Measurements from ENCODE around the gene SETBP1. TPM values are rescaled to one million over a fixed set of nuclear protein-coding genes. Genes with fewer than 3 reads are reported as not detected.

Gene SETBP1
- total and polyA plus RNA-seq, 3 experiments from 2014 or later: 0.22 to 14.1 (median 13.9) TPM

- Mint-ChIP-seq H3K27ac (no peak overlapping the region), H3K36me3 (no peaks in the 10 kb centered on the region), H3K4me1 (peaks cover 15% of the 10 kb centered on the region in 3 donors), H3K27me3 (no peaks in the 10 kb centered on the region), H3K4me3 (no peak overlapping the region), H3K9me3 (no peaks in the 10 kb centered on the region)
- no peak overlapping the region for H3K27ac ChIP-seq (ENCODE audit: low read depth, low read length)
- CTCF ChIA-PET: no interaction called here
- no peak for DNase-seq
- no peaks in the 10 kb centered on the region for H3K36me3 ChIP-seq (ENCODE audit: insufficient read depth, low read length)
- peaks cover 10% of the 10 kb centered on the region for H3K4me1 ChIP-seq (ENCODE audit: insufficient read depth, low read length)
- no peak overlapping the region for H3K4me3 ChIP-seq (ENCODE audit: low read length)
- H3K9me3 ChIP-seq (ENCODE audit: low read length): no peaks in the 10 kb centered on the region
- no peaks in the 10 kb centered on the region for H3K27me3 ChIP-seq (ENCODE audit: insufficient read depth, low read length, poor library complexity, severe bottlenecking)
- POLR2A ChIA-PET: no interaction called here
Observed at GRCh38 chr18:45004546-45005080, 323.9 kb downstream of the SETBP1 start.

DNA sequence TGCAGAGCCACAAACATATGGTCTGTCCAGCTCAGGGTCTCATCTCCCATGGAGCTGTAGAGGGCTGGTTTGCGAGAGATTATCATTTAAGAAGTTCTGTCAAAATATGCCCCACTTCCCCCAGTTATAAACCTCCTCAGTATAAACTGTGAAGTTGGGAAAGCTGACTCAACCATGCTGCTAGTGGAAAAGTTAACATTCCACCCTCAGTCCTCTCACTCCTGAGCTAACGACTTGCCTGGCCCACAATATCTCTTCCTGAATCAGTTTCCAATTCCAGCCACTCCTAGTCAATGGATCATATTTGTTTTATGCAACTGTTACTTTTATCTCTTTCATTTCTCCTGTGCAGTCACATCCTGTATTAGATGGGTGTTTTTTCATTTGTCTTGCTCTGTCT is 326.2 kb downstream of the SETBP1 start:
- Mint-ChIP-seq H3K9me3 (no peaks in the 10 kb centered on the region), H3K4me3 (no peak overlapping the region), H3K27ac (no peak overlapping the region), H3K4me1 (peaks cover 21 to 22% (median 21%) of the 10 kb centered on the region in 3 donors), H3K27me3 (no peaks in the 10 kb centered on the region), H3K36me3 (no peaks in the 10 kb centered on the region)
- Histone ChIP-seq H3K36me3 (ENCODE audit: insufficient read depth, low read length) (no peaks in the 10 kb centered on the region), H3K27ac (ENCODE audit: low read depth, low read length) (no peak overlapping the region), H3K4me1 (ENCODE audit: insufficient read depth, low read length) (peaks cover 10% of the 10 kb centered on the region), H3K9me3 (ENCODE audit: low read length) (no peaks in the 10 kb centered on the region), H3K27me3 (ENCODE audit: insufficient read depth, low read length, poor library complexity, severe bottlenecking) (no peaks in the 10 kb centered on the region), H3K4me3 (ENCODE audit: low read length) (no peak overlapping the region)
- CTCF ChIA-PET: no interaction called here
- POLR2A ChIA-PET: no interaction called here
- no peak for DNase-seq

- H3K4me1 ChIP-seq (ENCODE audit: insufficient read depth, low read length): peaks cover 10% of the 10 kb centered on the region
Observed at GRCh38 chr18:45007531-45007930, 326.8 kb downstream of the SETBP1 start.

GRCh38 chr18:45008694-45009413 is 328.2 kb downstream of the SETBP1 start:
- no peak for DNase-seq
- POLR2A ChIA-PET: no interaction called here
- no peaks in the 10 kb centered on the region for H3K27me3 Mint-ChIP-seq
- no peak overlapping the region for H3K27ac ChIP-seq (ENCODE audit: low read depth, low read length)
- no peaks in the 10 kb centered on the region for H3K36me3 ChIP-seq (ENCODE audit: insufficient read depth, low read length)
- CTCF ChIA-PET: no interaction called here
- peaks cover 21 to 22% (median 21%) of the 10 kb centered on the region in 3 donors for H3K4me1 Mint-ChIP-seq
- no peaks in the 10 kb centered on the region for H3K9me3 ChIP-seq (ENCODE audit: low read length)
- no peak overlapping the region for H3K4me3 ChIP-seq (ENCODE audit: low read length)
- H3K4me3 Mint-ChIP-seq: peak overlapping the region in 4 of 7 donors; percentile 16 to 65 (median 52)
- no peaks in the 10 kb centered on the region for H3K27me3 ChIP-seq (ENCODE audit: insufficient read depth, low read length, poor library complexity, severe bottlenecking)
- no peaks in the 10 kb centered on the region for H3K36me3 Mint-ChIP-seq
- peak overlapping the region in 3 of 8 donors; percentile 38 to 68 (median 58) for H3K27ac Mint-ChIP-seq
- H3K4me1 ChIP-seq (ENCODE audit: insufficient read depth, low read length): peaks cover 10% of the 10 kb centered on the region
- no peaks in the 10 kb centered on the region for H3K9me3 Mint-ChIP-seq

More at GRCh38 chr18:45007531-45007930, 326.8 kb downstream of the SETBP1 start:
- H3K27me3 ChIP-seq (ENCODE audit: insufficient read depth, low read length, poor library complexity, severe bottlenecking): no peaks in the 10 kb centered on the region
- Mint-ChIP-seq H3K4me3 (no peak overlapping the region), H3K36me3 (no peaks in the 10 kb centered on the region), H3K9me3 (no peaks in the 10 kb centered on the region), H3K4me1 (peaks cover 21 to 22% (median 21%) of the 10 kb centered on the region in 3 donors), H3K27me3 (no peaks in the 10 kb centered on the region), H3K27ac (no peak overlapping the region)
- H3K36me3 ChIP-seq (ENCODE audit: insufficient read depth, low read length): no peaks in the 10 kb centered on the region
- ChIA-PET POLR2A (no interaction called here), CTCF (no interaction called here)
- DNase-seq: no peak
- no peak overlapping the region for H3K4me3 ChIP-seq (ENCODE audit: low read length)
- H3K9me3 ChIP-seq (ENCODE audit: low read length): no peaks in the 10 kb centered on the region
- no peak overlapping the region for H3K27ac ChIP-seq (ENCODE audit: low read depth, low read length)

DNA sequence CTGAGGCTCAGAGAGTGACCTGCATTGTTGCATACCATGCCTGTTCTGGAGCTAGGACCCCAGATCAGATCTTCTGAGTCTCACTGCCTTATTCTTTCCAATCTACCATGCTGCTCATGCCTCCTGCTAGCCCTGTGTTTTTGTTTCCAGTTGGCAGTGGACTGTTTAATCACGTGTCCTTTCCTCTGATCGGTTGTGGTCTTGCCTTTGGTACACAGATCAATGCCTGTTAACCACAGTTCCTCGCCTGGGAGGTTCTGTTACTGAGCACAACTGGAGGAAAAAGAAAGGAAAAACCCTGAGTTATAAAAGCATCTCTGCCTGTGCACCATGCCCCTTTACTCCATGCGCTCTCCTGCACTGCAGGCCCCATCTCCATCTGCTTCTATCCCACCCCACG is 329.1 kb downstream of the SETBP1 start:
- Mint-ChIP-seq H3K4me1 (peaks cover 21 to 22% (median 21%) of the 10 kb centered on the region in 3 donors), H3K27me3 (no peaks in the 10 kb centered on the region), H3K27ac (peak overlapping the region in 2 of 8 donors; percentile 22 to 58), H3K4me3 (peak overlapping the region in 1 of 7 donors; percentile 14), H3K9me3 (no peaks in the 10 kb centered on the region), H3K36me3 (no peaks in the 10 kb centered on the region)
- no peak for DNase-seq
- no peak overlapping the region for H3K4me3 ChIP-seq (ENCODE audit: low read length)
- peaks cover 10% of the 10 kb centered on the region for H3K4me1 ChIP-seq (ENCODE audit: insufficient read depth, low read length)
- no peaks in the 10 kb centered on the region for H3K9me3 ChIP-seq (ENCODE audit: low read length)
- ChIA-PET POLR2A (no interaction called here), CTCF (no interaction called here)
- H3K27ac ChIP-seq (ENCODE audit: low read depth, low read length): no peak overlapping the region
- no peaks in the 10 kb centered on the region for H3K36me3 ChIP-seq (ENCODE audit: insufficient read depth, low read length)
- H3K27me3 ChIP-seq (ENCODE audit: insufficient read depth, low read length, poor library complexity, severe bottlenecking): no peaks in the 10 kb centered on the region

GRCh38 chr18:45012286-45012685 is 331.6 kb downstream of the SETBP1 start:
- H3K4me3 ChIP-seq (ENCODE audit: low read length): no peak overlapping the region
- Mint-ChIP-seq H3K27me3 (no peaks in the 10 kb centered on the region), H3K9me3 (no peaks in the 10 kb centered on the region), H3K27ac (no peak overlapping the region), H3K4me1 (peaks cover 21 to 22% (median 21%) of the 10 kb centered on the region in 3 donors), H3K4me3 (no peak overlapping the region), H3K36me3 (no peaks in the 10 kb centered on the region)
- H3K27me3 ChIP-seq (ENCODE audit: insufficient read depth, low read length, poor library complexity, severe bottlenecking): no peaks in the 10 kb centered on the region
- H3K36me3 ChIP-seq (ENCODE audit: insufficient read depth, low read length): no peaks in the 10 kb centered on the region
- DNase-seq: no peak
- H3K9me3 ChIP-seq (ENCODE audit: low read length): no peaks in the 10 kb centered on the region
- ChIA-PET POLR2A (no interaction called here), CTCF (no interaction called here)
- no peak overlapping the region for H3K27ac ChIP-seq (ENCODE audit: low read depth, low read length)
- H3K4me1 ChIP-seq (ENCODE audit: insufficient read depth, low read length): peaks cover 10% of the 10 kb centered on the region

GRCh38 chr18:45014047-45014501 is 333.4 kb downstream of the SETBP1 start:
- no peak for DNase-seq
- Mint-ChIP-seq H3K4me1 (peaks cover 11 to 12% (median 12%) of the 10 kb centered on the region in 3 donors), H3K27me3 (peaks cover 0 to 2% of the 10 kb centered on the region in 2 donors), H3K36me3 (no peaks in the 10 kb centered on the region), H3K4me3 (no peak overlapping the region), H3K27ac (no peak overlapping the region), H3K9me3 (no peaks in the 10 kb centered on the region)
- CTCF ChIA-PET: no interaction called here
- Histone ChIP-seq H3K36me3 (ENCODE audit: insufficient read depth, low read length) (no peaks in the 10 kb centered on the region), H3K4me1 (ENCODE audit: insufficient read depth, low read length) (peaks cover 6% of the 10 kb centered on the region), H3K4me3 (ENCODE audit: low read length) (no peak overlapping the region), H3K27ac (ENCODE audit: low read depth, low read length) (no peak overlapping the region), H3K9me3 (ENCODE audit: low read length) (no peaks in the 10 kb centered on the region), H3K27me3 (ENCODE audit: insufficient read depth, low read length, poor library complexity, severe bottlenecking) (no peaks in the 10 kb centered on the region)
- POLR2A ChIA-PET: no interaction called here

DNA sequence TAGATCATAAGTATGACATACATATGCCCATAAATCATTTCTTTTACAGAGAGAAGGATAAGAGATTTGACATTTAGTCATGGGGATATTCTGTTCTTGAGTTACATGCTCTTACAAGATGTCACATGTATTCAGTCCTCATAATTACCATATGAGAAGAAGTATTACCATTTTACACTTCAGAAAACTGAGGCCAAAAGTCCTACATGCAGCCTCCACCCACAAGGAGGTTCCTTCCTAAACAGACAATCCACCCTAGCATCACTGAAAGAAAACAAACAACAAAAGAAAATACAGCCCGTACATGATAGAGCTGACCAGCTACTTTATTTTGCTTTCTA is 335.1 kb downstream of the SETBP1 start:
- ChIA-PET POLR2A (no interaction called here), CTCF (no interaction called here)
- DNase-seq: no peak
- H3K27me3 Mint-ChIP-seq: peaks cover 0 to 2% of the 10 kb centered on the region in 2 donors
- no peaks in the 10 kb centered on the region for H3K9me3 ChIP-seq (ENCODE audit: low read length)
- H3K27ac Mint-ChIP-seq: no peak overlapping the region
- no peak overlapping the region for H3K4me3 Mint-ChIP-seq
- no peak overlapping the region for H3K27ac ChIP-seq (ENCODE audit: low read depth, low read length)
- no peaks in the 10 kb centered on the region for H3K36me3 ChIP-seq (ENCODE audit: insufficient read depth, low read length)
- H3K36me3 Mint-ChIP-seq: no peaks in the 10 kb centered on the region
- H3K4me1 Mint-ChIP-seq: no peaks in the 10 kb centered on the region
- H3K4me1 ChIP-seq (ENCODE audit: insufficient read depth, low read length): no peaks in the 10 kb centered on the region
- no peaks in the 10 kb centered on the region for H3K27me3 ChIP-seq (ENCODE audit: insufficient read depth, low read length, poor library complexity, severe bottlenecking)
- no peaks in the 10 kb centered on the region for H3K9me3 Mint-ChIP-seq
- no peak overlapping the region for H3K4me3 ChIP-seq (ENCODE audit: low read length)
